ENCODE results near the gene DCAF11. TPM values are rescaled to one million over a fixed set of nuclear protein-coding genes. Genes with fewer than 3 reads are reported as not detected.

The DCAF11 gene
- total and polyA plus RNA-seq, 2 experiments from 2014 or later: 29.1 to 59.8 TPM

DNA sequence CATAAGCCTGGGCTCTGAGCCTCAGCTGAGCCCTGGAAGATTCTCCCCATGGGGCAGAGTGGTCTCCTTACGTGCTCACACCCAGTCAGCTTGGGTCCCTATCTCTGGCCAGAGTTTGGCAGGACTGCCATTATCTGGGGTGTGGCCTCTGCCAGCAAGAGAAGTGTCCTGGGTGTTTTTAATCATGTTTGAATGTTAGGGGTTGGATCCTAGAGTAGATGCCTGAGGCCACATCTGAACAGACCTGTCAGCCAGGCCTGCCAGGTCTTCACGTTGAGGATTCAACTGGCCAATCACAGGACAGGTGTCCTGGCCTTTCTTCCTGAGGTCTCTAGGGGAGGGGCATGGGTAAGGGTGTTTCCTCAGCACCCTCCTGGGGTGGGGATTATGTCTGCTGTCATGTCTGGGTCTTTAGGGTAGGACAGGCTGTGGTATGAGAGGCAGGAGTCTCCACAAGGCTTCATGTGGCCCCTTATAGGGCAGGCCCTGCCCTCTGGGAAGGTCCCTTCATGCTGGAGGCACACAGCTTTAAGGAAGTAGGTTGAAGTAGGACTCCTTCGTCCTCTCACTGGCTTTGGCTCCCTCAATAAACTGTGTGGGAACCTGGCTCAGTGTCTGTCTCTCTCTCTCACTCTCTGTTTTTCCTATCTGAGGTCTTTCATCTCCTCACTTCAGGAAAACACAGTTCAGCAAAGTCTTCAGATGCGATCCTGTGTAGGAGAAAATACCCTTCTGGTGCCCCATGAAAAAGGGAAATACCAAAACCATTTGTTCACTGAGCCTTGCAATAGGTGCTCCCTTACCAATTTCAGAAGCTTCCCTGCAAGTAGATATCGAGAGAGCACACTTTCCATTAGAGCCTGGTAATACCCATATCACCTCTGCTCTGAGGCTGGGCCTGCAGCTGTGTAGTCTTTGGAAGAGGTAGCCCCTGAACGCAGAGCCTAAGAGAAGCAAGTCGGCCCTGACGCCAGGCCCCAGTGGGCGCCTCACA lies 9.1 kb downstream of the DCAF11 start:
- in situ Hi-C loops (cut with MboI): no loop called here
- no peaks in the 10 kb centered on the region for H4K20me1 ChIP-seq (ENCODE audit: insufficient read depth)
- H3F3A ChIP-seq (ENCODE audit: insufficient read depth): no peaks in the 10 kb centered on the region
- no peak overlapping the region for H3K27ac ChIP-seq
- no peak overlapping the region for H3K4me2 ChIP-seq (ENCODE audit: unreplicated experiment)
- H3K4me1 ChIP-seq (ENCODE audit: insufficient read depth): no peaks in the 10 kb centered on the region
- no peak overlapping the region for H2AFZ ChIP-seq
- no peaks in the 10 kb centered on the region for H3K9me3 ChIP-seq (ENCODE audit: low read depth)
- no peak overlapping the region for H3K9ac ChIP-seq
- H3K9me2 ChIP-seq (ENCODE audit: insufficient read depth): no peaks in the 10 kb centered on the region
- no peak for DNase-seq
- no peak for TF ChIP-seq EZH2 (IDR thresholded peaks at IDR 0.05; ENCODE audit: insufficient read depth, poor library complexity, severe bottlenecking)
- TF ChIP-seq EZH2phosphoT487 (IDR thresholded peaks at IDR 0.05; ENCODE audit: insufficient read depth, low read depth): no peak
- no peaks in the 10 kb centered on the region for H3K79me2 ChIP-seq (ENCODE audit: insufficient read depth)
- peaks cover 9% of the 10 kb centered on the region; the same call in 1 of the 2 replicates for H3K36me3 ChIP-seq (ENCODE audit: low read depth)
- no peak overlapping the region for H3K4me3 ChIP-seq
- no peaks in the 10 kb centered on the region for H3K27me3 ChIP-seq (replicated peaks; ENCODE audit: insufficient read depth)
- 73 to 80% methylated on average over 9 of the region's 9 CpGs for WGBS, 2 experiments (ENCODE audit: low coverage in 1 of 2, low lambda C conversion rate in 2 of 2, missing lambda C conversion rate in 2 of 2)

DNA sequence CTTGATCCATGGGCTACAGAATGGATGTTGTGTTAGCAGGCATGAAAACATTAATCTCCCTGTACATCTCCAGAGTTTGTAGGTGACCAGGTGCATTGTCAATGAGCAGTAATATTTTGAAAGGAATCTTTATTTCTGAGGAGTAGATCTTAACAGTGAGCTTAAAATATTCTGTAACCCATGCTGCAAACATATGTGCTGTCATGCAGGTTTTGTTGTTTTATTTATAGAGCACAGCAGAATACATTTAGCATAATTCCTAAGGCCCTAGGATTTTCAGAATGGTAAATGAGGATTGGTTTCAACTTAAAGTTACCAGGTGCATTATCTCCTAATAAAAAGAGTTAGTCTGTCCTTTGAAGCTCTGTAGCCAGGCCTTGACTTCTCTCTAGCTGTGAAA lies 12.4 kb downstream of the DCAF11 start:
- Histone ChIP-seq H3K9me2 (ENCODE audit: insufficient read depth) (no peaks in the 10 kb centered on the region), H3K4me2 (ENCODE audit: unreplicated experiment) (no peak overlapping the region), H3K4me1 (ENCODE audit: insufficient read depth) (no peaks in the 10 kb centered on the region), H3K27me3 (replicated peaks; ENCODE audit: insufficient read depth) (no peaks in the 10 kb centered on the region), H3F3A (ENCODE audit: insufficient read depth) (no peaks in the 10 kb centered on the region), H3K9ac (no peak overlapping the region), H4K20me1 (ENCODE audit: insufficient read depth) (no peaks in the 10 kb centered on the region), H3K4me3 (no peak overlapping the region), H2AFZ (no peak overlapping the region), H3K9me3 (ENCODE audit: low read depth) (no peaks in the 10 kb centered on the region), H3K27ac (no peak overlapping the region), H3K79me2 (ENCODE audit: insufficient read depth) (no peaks in the 10 kb centered on the region), H3K36me3 (ENCODE audit: low read depth) (no peaks in the 10 kb centered on the region)
- no peak for TF ChIP-seq EZH2 (IDR thresholded peaks at IDR 0.05; ENCODE audit: insufficient read depth, poor library complexity, severe bottlenecking)
- TF ChIP-seq EZH2phosphoT487 (IDR thresholded peaks at IDR 0.05; ENCODE audit: insufficient read depth, low read depth): no peak
- DNase-seq: no peak
- in situ Hi-C loops (cut with MboI): no loop called here

- in situ Hi-C loops (cut with MboI): no loop called here
Measured at GRCh38 chr14:24127673-24128072, 13.1 kb downstream of the DCAF11 start.

DNA sequence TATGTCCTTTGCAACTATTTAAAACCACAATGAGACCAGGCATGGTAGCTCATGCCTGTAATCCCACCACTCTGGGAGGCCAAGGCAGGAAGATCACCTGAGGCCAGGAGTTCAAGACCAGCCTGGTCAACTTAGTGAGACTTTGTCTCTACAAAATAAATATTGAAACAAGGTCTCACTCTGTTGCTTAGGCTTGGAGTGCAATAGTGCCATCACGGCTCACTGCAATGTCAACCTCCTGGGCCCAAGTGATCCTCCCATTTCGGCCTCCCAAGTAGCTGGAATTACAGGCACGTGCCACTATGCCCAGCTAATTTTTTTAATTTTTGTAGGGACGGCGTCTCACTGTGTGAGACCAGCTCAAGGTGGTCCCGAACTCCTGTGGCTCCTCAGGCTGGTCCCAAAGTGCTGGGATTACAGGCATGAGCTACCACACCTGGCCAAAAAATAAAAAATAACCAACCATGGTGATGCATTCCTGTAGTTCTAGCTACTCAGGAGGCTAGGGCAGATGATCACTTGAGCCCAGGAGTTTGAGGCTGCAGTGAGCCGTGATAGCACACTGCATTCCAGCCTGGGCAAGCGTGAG lies 14.9 kb downstream of the DCAF11 start:
- Histone ChIP-seq H3K79me2 (ENCODE audit: insufficient read depth) (no peaks in the 10 kb centered on the region), H3F3A (ENCODE audit: insufficient read depth) (no peaks in the 10 kb centered on the region), H3K9ac (no peak overlapping the region), H3K4me2 (ENCODE audit: unreplicated experiment) (no peak overlapping the region), H3K4me3 (no peak overlapping the region), H3K9me2 (ENCODE audit: insufficient read depth) (no peaks in the 10 kb centered on the region), H3K9me3 (ENCODE audit: low read depth) (no peaks in the 10 kb centered on the region), H3K36me3 (ENCODE audit: low read depth) (no peaks in the 10 kb centered on the region), H4K20me1 (ENCODE audit: insufficient read depth) (no peaks in the 10 kb centered on the region), H3K4me1 (ENCODE audit: insufficient read depth) (no peaks in the 10 kb centered on the region), H3K27ac (no peak overlapping the region), H2AFZ (no peak overlapping the region), H3K27me3 (replicated peaks; ENCODE audit: insufficient read depth) (no peaks in the 10 kb centered on the region)
- no peak for DNase-seq
- WGBS, 2 experiments (ENCODE audit: low coverage in 1 of 2, low lambda C conversion rate in 2 of 2, missing lambda C conversion rate in 2 of 2): 85 to 88% methylated on average over 8 of the region's 8 CpGs
- no peak for TF ChIP-seq EZH2phosphoT487 (IDR thresholded peaks at IDR 0.05; ENCODE audit: insufficient read depth, low read depth)
- in situ Hi-C loops (cut with MboI): no loop called here

More at GRCh38 chr14:24127673-24128072, 13.1 kb downstream of the DCAF11 start:
- DNase-seq: no peak
- Histone ChIP-seq H3K36me3 (ENCODE audit: low read depth) (no peaks in the 10 kb centered on the region), H3K4me2 (ENCODE audit: unreplicated experiment) (no peak overlapping the region), H3K4me1 (ENCODE audit: insufficient read depth) (no peaks in the 10 kb centered on the region), H4K20me1 (ENCODE audit: insufficient read depth) (no peaks in the 10 kb centered on the region), H2AFZ (no peak overlapping the region), H3K9me2 (ENCODE audit: insufficient read depth) (no peaks in the 10 kb centered on the region), H3F3A (ENCODE audit: insufficient read depth) (no peaks in the 10 kb centered on the region), H3K9me3 (ENCODE audit: low read depth) (no peaks in the 10 kb centered on the region), H3K27ac (no peak overlapping the region), H3K27me3 (replicated peaks; ENCODE audit: insufficient read depth) (no peaks in the 10 kb centered on the region), H3K79me2 (ENCODE audit: insufficient read depth) (no peaks in the 10 kb centered on the region), H3K4me3 (no peak overlapping the region), H3K9ac (no peak overlapping the region)
- no peak for TF ChIP-seq EZH2phosphoT487 (IDR thresholded peaks at IDR 0.05; ENCODE audit: insufficient read depth, low read depth)
- TF ChIP-seq EZH2 (IDR thresholded peaks at IDR 0.05; ENCODE audit: insufficient read depth, poor library complexity, severe bottlenecking): no peak
- 77% methylated on average over 2 of the region's 2 CpGs for WGBS, 2 experiments (ENCODE audit: low coverage in 1 of 2, low lambda C conversion rate in 2 of 2, missing lambda C conversion rate in 2 of 2)

All from GM23248 (cell line).